A673 (cell line): ENCODE results near the gene SREBF2.

Source experiments
- EZH2 ChIP-seq: fragments of 200-600 bp; sonication (generic); IDR thresholded peaks from 2 replicates; pipeline ENCODE4 v1.6.1; 2017; ENCODE audit warnings: borderline replicate concordance, low read depth, mild to moderate bottlenecking, mixed read lengths, antibody characterized with exemption, low read length; ENCODE audit not compliant: poor library complexity, severe bottlenecking
- TF ChIP-seq, protein P1 (sequence below): fragments of 300-800, 200-600 bp; sonication (generic); conservative IDR thresholded peaks from 2 replicates; pipeline ENCODE4 v1.5.1; 2017; ENCODE audit warnings: low read depth, mild to moderate bottlenecking, antibody characterized with exemption, low read length, moderate library complexity, mixed read lengths

DNA sequence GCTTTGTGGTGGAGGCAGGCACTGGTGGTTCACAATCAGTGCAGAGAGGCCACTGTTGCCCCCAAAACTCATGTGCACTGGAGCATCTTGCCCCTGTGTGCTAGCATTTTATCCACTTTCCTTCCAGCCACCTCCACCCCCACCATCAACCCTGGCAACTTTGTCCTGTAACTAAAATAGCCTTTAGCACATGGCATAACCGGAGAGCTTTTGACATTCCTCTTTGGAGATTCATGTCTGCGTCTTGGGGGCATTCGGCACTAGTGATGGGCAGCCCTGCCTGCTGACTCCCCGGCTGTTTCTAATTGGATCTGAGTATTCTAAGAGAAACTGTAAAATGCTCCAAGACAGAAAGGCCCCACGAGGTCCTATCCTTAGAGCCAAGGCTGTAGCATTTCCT, 66.2 kb downstream of the SREBF2 start:
- TF ChIP-seq, protein P1, sequence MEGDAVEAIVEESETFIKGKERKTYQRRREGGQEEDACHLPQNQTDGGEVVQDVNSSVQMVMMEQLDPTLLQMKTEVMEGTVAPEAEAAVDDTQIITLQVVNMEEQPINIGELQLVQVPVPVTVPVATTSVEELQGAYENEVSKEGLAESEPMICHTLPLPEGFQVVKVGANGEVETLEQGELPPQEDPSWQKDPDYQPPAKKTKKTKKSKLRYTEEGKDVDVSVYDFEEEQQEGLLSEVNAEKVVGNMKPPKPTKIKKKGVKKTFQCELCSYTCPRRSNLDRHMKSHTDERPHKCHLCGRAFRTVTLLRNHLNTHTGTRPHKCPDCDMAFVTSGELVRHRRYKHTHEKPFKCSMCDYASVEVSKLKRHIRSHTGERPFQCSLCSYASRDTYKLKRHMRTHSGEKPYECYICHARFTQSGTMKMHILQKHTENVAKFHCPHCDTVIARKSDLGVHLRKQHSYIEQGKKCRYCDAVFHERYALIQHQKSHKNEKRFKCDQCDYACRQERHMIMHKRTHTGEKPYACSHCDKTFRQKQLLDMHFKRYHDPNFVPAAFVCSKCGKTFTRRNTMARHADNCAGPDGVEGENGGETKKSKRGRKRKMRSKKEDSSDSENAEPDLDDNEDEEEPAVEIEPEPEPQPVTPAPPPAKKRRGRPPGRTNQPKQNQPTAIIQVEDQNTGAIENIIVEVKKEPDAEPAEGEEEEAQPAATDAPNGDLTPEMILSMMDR = no peak
- TF ChIP-seq EZH2 = no peak
